ENCODE results near the gene DGKB.
"Not testable (repeated sequence)": the region's sequence is repeated elsewhere in the genome, so short reads cannot be mapped to it uniquely, and the experiment has no call there.

The DGKB gene

DNA sequence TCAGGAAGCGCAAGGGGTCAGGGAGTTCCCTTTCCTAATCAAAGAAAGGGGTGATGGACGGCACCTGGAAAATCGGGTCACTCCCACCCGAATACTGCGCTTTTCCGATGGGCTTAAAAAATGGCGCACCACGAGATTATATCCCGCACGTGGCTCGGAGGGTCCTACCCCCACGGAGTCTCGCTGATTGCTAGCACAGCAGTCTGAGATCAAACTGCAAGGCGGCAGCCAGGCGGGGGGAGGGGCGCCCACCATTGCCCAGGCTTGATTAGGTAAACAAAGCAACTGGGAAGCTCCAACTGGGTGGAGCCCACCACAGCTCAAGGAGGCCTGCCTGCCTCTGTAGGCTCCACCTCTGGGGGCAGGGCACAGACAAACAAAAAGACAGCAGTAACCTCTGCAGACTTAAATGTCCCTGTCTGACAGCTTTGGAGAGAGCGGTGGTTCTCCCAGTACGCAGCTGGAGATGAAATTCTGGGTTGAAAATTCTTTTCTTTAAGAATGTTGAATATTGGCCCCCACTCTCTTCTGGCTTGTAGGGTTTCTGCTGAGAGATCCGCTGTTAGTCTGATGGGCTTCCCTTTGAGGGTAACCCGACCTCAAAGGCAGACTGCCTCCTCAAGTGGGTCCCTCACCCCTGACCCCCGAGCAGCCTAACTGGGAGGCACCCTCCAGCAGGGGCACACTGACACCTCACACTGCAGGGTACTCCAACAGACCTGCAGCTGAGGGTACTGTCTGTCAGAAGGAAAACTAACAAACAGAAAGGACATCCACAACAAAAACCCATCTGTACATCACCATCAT lies 623.3 kb downstream of the DGKB start:
- not testable (repeated sequence) for DNase-seq

- no peak for DNase-seq
These were observed 627.2 kb downstream of the DGKB start for GRCh38 chr7:14275356-14275755.

DNA sequence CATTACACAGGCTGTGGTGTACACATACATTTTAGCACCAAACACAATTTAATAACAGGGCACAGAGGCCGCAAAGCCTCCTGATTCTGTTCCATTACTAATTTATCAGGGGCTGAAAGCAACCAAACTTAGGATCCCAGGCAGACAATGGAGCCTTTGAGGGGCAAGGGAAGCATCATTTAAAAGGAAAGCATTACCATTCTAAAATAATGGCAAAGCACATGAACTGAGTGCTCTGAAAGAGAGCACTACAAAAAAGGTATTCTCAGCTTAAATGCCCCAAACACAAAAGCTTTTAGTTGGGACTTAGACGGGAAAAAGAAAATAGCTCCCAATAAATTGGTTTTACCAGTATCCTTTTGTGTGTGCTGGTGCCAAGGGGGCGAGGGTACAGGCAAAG lies 631.1 kb downstream of the DGKB start:
- DNase-seq: no peak

- DNase-seq: no peak
These were observed 632.5 kb downstream of the DGKB start for GRCh38 chr7:14270099-14270498.

- no peak for DNase-seq
These were observed 642.5 kb downstream of the DGKB start for GRCh38 chr7:14260011-14260410.

GRCh38 chr7:14258861-14259260 lies 643.7 kb downstream of the DGKB start:
- DNase-seq: no peak

DNA sequence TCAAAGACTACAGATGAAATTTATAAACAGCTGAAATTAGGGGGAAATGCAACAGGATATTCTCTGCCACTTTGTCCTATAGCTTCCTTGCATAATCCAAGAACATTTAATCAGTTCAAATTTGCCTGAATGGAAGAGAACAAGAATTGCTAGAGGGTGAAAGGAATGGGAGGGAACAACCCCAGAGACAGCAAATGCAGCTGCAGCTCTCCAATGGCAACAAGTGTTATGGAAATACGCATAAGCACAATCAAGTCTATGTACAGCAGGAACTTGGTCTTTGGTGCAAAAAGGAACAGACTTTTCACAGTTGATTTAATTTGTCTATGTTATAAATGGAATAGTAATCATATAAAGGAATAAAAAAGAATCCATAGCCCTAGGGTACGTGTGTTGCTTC lies 644.1 kb downstream of the DGKB start:
- DNase-seq: no peak

- DNase-seq: no peak
These were observed 650.1 kb downstream of the DGKB start for GRCh38 chr7:14252458-14252857.

DNA sequence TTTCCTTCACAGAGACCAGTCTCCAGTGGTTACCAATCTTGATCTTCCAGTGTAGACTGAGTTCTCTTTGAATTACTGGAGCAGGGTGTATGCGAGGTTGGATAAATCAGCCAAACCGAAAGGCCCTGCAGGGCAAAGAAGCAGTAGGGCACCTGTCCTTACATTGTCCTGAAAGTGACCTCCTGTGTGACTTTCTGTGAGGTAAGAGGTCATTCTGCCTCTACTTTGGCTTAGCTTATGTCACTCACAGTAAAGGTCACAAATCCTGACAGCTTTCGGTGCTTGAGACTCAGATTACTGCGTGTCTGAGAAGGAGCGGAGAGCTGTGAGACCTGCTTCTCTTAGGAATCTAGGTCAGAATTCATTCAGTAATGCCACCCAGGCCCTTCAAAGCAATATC lies 660.4 kb downstream of the DGKB start:
- DNase-seq: no peak

DNA sequence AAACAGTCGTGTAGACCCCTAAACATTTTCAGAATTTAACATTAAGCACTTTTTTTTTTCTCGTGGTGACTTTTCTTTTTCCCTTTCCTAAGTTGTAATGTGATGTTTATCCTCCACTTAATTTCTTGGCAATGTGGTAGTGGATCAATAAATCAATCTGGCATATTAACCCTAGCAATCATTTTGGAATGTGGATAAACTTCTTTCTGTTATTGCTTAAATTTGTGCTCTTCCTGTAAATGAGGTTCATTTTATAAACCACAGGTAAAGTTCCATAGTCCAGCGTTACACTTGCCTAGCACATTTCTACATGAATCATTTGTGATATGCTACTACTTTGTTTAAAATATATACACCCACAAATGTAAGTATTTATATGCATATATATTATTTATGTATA lies 665.7 kb downstream of the DGKB start:
- no peak for DNase-seq

DNA sequence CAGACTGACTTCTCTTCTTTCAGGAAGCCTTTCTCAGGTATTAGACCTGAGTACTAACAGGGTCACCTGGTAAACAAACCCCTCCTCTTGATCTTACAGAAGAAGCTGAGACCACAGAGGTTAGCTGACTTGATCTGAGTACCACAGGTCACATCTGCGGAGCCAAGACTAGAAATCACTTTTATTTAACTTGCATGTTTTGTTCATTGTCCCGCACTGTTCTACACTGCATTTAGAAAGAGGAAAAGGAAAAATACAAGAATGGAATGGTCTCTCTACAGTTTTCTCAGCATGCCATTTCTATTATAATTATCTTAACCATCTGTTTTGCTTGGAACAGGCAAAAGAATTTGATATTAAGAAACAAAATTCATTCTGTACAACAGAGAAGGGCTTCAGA lies 667.5 kb downstream of the DGKB start:
- DNase-seq: no peak

DNA sequence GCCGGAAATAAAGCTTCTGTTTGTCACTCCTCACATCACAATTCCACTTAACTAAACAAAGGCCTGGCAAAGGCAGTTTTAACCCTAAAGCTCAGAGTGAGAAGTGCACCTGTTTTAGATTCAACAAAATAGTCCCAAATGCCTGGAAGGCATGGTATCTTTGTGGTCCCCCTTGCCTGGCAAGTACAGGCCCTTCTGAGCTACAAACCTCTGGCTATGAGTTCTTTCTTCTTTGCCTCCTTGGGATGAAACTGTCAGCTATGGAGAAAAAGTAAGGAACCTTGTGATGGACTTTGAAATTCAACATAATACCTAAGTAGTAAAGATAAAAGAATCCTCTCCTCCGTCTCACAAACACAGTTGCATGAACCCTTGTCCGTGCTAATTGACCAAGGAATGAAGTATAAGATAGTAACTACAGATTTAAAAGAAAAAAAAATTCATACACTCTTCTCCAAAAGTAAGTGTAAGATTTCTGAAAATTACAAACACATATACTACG lies 668.6 kb downstream of the DGKB start:
- DNase-seq: no peak

- no peak for DNase-seq
These were observed 669.3 kb downstream of the DGKB start for GRCh38 chr7:14233076-14233867.

DNA sequence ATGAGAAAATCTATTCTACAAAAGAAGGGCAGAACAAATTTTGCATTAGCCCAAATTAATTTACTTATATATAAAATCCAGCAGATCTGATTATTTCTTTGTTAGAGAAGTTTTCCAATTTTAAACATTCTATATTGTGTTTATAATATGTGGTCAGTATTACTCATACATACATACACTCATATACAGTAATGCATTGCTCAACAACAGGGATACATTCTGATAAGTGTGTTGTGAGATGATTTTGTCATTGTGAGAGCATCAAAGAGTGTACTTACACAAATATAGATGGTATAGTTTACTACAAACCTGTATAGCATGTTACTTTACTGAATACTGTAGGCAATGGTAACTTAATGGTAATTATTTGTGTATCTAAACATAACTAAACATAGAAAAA lies 673.5 kb downstream of the DGKB start:
- no peak for DNase-seq

- DNase-seq: no peak
These were observed 674.2 kb downstream of the DGKB start for GRCh38 chr7:14228341-14228740.

GRCh38 chr7:14226126-14226525 lies 676.4 kb downstream of the DGKB start:
- no peak for DNase-seq

DNA sequence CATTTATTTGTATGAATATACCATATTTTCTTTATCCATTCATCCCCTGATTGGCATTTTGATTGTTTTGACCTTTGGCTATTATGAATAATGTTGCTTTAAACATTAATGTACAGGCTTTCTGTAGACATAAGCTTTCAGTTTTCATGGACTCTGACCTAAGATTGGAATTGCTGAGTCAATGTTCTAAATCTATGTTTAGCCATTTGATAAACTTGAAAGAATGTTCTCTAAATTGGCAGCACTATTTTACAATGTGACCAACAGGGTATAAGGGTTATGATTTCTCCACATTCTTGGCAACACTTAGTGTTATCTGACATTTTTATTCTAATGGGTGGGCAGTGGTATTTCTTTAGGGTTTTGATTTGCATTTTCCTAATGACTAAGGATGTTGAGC lies 683.4 kb downstream of the DGKB start:
- DNase-seq: no peak

- no peak for DNase-seq
These were observed 684.2 kb downstream of the DGKB start for GRCh38 chr7:14218338-14218737.

DNA sequence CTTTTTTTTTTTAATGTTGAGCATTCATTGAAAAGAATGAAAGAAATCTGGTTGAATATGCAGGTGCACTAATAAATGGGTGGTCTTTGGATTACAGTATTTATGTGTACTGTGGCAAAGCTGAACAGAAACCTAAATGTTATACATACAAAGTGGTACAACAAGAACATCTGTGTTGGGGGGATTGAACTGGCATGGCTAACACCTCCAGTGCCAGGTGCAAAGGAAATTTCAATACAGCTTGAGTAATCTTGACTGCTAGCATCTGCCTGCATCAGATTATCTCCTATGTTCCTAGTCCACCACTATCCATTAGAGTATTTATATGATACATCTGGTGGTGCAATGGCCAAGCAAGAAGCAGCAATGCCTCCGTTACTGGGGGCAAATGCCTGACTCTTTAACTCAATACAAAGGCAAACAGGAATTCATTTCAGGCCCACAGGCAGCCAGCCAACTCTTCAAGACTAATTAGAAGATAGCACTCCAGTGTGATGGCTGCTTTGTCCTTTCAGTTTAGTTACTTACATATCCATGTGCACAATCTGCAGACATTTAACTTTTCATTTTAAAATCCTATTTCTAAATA lies 692.6 kb downstream of the DGKB start:
- DNase-seq: no peak

- no peak for DNase-seq
These were observed 694.8 kb downstream of the DGKB start for GRCh38 chr7:14207711-14208110.

DNA sequence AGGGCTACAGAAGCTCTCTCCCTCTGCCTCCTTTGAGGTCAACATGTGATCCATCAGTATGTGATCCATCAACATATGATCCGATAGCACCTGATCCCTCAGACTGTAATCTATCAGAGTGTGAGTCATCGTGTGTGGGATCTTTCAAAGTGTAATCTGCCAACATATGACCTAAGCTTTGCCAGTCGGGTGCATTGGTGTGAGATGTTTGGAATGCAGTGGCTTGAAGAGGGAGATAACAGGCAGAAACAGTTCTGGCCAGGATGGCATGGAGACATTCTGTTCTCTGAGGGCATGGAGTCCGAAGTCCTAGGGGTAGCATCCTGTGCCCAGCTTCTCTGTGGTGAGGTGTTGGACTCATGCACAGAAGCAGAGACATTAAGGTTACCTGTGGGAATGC lies 695.4 kb downstream of the DGKB start:
- no peak for DNase-seq

GRCh38 chr7:14206121-14206520 lies 696.4 kb downstream of the DGKB start:
- DNase-seq: no peak

DNA sequence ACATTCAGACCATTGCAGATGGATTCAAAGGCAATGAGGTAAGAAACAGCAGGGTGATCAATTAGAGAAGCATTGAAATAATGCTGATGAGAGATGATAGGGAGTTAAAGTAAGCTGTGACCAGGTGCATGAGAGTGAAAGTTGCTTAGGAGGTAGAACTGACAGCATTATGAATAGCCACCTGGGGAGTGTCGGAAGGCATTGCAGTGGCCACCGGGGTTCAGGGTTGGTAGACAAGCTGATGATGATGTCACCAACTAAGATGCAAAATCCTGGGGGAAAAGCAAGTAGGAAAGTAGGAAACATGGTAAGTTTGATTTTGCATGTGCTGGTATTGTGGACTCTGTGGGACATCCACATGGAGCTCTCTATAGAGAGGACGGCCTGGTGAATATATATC lies 701.2 kb downstream of the DGKB start:
- DNase-seq: no peak

DNA sequence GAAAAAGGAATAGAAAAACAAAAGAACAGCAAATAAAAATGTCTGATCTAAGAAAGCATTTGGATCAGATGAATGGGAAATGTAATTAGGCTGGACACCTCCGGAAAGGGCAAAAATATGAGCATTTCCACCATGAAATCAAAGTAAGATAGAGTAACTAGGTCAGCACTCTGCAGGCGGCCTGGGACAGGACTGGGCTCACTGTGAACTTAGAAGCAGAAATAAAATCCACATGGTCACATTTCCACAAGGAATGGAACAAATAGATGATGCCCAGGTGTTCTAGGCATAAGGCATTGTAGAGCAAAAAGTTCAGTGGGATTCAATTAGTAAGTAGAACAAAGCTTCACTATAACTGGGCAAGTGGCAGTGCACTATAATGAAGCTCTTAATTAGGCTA lies 703.2 kb downstream of the DGKB start:
- DNase-seq: no peak
